Measurements from ENCODE around the gene PPP1R8. TPM values are rescaled to one million over a fixed set of nuclear protein-coding genes. Genes with fewer than 3 reads are reported as not detected.
A peak's percentile ranks its signal among the peaks of the same experiment; 100 is the strongest.
"Not testable (repeated sequence)": the region's sequence is repeated elsewhere in the genome, so short reads cannot be mapped to it uniquely, and the experiment has no call there.

PPP1R8 gene
- total and polyA plus RNA-seq, 7 donors = 25.8 to 37.5 (median 31.8) TPM

DNA sequence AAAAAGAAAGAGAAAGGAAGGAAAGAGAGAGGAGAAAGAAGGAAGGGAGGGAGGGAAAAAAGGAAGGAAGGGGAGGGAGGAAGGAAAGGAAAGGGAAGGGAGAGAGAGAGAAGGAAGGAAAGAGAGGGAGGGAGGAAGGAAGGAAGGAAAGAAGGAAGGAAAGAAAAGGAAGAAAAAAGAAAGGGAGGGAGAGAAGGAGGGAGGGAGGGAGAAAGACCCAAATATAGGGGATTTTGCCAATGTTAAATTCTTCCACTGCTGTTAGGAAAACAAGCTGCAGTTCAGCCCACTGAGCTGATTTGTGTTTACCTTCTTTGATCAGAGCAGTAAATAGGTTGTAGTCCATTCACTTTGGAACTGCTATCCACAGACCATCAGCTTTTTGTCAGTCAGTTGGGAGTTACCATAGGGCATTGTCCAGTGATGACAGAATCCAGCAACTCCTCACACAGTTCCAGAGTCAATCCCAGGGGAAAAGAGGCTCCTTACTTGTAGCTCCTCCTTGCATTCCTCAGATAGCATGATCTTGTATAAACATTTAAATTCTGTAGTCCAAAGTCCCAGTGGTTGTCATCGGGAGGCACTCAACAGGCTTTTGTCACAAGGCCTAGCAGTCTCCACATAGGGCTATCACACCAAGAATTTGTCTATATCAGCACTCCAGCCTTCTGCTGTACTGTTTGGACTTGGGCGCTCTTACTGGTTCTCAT, 13.5 kb upstream of the PPP1R8 start:
- no peak for DNase-seq
- WGBS, 2 donors = 38 to 72% methylated on average over 2 of the region's 2 CpGs
- Histone ChIP-seq H3K4me1 (peaks cover 0 to 9% (median 0%) of the 10 kb centered on the region in 4 donors), H3K9me3 (no peaks in the 10 kb centered on the region), H3K27ac (peak overlapping the region in 2 of 4 donors; percentile 32 to 42), H3K27me3 (no peaks in the 10 kb centered on the region), H3K36me3 (peaks cover 20 to 83% (median 51%) of the 10 kb centered on the region in 4 donors), H3K4me3 (no peak overlapping the region)
- intact Hi-C loops (cut with DNase I) = no loop called here
- no peak for TF ChIP-seq POLR2A (IDR thresholded peaks at IDR 0.05)

DNA sequence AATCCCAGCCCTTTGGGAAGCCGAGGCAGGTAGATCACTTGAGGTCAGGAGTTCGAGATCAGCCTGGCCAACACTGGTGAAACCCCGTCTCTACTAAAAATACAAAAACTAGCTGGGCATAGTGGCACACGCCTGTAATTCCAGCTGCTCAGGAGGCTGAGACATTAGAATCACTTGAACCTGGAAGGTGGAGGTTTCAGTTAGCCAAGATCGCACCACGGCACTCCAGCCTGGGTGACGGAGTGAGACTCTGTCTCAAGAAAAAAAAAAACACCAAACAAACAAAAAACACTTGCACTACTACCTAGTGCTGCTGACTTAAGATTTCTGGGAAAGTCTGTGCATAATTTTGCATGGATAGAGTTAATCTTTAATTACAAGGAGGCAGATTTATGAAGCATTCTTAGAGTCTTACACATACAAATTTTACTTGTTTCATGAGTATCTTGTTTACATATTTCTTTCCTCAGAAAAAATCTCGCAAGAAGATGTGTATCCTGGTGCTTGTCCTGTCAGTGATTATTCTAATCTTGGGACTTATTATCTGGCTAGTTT, 8.7 kb upstream of the PPP1R8 start:
- no peak overlapping the region for H3K27ac ChIP-seq
- H3K4me3 ChIP-seq = no peak overlapping the region
- TF ChIP-seq, protein P1, sequence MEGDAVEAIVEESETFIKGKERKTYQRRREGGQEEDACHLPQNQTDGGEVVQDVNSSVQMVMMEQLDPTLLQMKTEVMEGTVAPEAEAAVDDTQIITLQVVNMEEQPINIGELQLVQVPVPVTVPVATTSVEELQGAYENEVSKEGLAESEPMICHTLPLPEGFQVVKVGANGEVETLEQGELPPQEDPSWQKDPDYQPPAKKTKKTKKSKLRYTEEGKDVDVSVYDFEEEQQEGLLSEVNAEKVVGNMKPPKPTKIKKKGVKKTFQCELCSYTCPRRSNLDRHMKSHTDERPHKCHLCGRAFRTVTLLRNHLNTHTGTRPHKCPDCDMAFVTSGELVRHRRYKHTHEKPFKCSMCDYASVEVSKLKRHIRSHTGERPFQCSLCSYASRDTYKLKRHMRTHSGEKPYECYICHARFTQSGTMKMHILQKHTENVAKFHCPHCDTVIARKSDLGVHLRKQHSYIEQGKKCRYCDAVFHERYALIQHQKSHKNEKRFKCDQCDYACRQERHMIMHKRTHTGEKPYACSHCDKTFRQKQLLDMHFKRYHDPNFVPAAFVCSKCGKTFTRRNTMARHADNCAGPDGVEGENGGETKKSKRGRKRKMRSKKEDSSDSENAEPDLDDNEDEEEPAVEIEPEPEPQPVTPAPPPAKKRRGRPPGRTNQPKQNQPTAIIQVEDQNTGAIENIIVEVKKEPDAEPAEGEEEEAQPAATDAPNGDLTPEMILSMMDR (IDR thresholded peaks at IDR 0.05) = no peak
- 90 to 94% methylated on average over 8 of the region's 8 CpGs for WGBS, 2 donors
- no peaks in the 10 kb centered on the region for H3K9me3 ChIP-seq
- no peaks in the 10 kb centered on the region for H3K27me3 ChIP-seq
- DNase-seq = no peak
- peaks cover 20 to 73% (median 35%) of the 10 kb centered on the region in 4 donors for H3K36me3 ChIP-seq
- H3K4me1 ChIP-seq = peaks cover 0 to 7% (median 0%) of the 10 kb centered on the region in 4 donors
- intact Hi-C loops (cut with DNase I) = no loop called here

DNA sequence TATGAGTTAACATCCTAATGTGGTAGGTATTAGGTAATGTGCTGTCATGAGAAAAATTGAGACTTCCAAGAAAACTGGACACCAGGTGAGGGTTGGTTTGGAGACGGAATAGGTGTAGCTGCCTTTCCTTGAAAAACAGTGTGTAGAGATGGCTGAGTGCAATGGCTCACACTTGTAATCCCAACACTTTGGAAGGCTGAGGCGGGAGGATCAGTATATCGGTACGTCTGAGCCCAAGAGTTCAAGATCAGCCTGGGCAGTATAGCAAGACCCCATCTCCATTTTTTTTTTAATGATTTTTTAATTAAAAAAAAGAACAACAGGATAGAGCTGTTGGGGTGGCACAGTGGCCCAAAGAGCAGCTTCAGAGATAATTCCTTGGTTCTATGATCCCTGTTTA, 6.8 kb upstream of the PPP1R8 start:
- Histone ChIP-seq H3K27me3 (no peaks in the 10 kb centered on the region), H3K27ac (no peak overlapping the region), H3K4me1 (no peaks in the 10 kb centered on the region), H3K9me3 (no peaks in the 10 kb centered on the region), H3K36me3 (peaks cover 8 to 58% (median 21%) of the 10 kb centered on the region in 4 donors), H3K4me3 (no peak overlapping the region)
- WGBS, 2 donors = 97 to 98% methylated on average over 4 of the region's 4 CpGs
- intact Hi-C loops (cut with DNase I) = no loop called here
- no peak for DNase-seq
- TF ChIP-seq POLR2A (IDR thresholded peaks at IDR 0.05) (no peak), POLR2AphosphoS5 (IDR thresholded peaks at IDR 0.05) (no peak), EP300 (IDR thresholded peaks at IDR 0.05) (no peak)
- TF ChIP-seq, protein P1 (IDR thresholded peaks at IDR 0.05) = no peak

DNA sequence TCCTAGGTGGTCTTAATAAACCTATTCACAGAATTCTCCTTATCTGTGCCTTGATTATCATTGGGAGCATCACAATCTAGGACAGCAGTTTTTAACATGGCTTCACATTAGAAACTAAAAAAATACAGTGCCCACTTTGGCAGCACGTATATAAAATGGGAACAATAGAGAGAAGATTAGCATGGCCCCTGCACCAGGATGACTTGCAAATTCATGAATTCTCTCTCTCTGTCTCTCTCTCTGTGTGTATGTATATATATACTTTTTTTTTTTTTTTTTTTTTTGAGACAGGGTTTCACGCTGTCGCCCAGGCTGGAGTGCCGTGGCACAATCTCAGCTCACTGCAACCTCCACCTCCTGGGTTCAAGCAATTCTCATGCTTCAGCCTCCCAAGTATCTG, 6.2 kb upstream of the PPP1R8 start:
- 97 to 99% methylated on average over 4 of the region's 4 CpGs for WGBS, 2 donors
- DNase-seq = no peak
- no peak overlapping the region for H3K27ac ChIP-seq
- peaks cover 5 to 51% (median 16%) of the 10 kb centered on the region in 4 donors for H3K36me3 ChIP-seq
- H3K4me1 ChIP-seq = no peaks in the 10 kb centered on the region
- intact Hi-C loops (cut with DNase I) = no loop called here
- no peaks in the 10 kb centered on the region for H3K9me3 ChIP-seq
- no peaks in the 10 kb centered on the region for H3K27me3 ChIP-seq
- H3K4me3 ChIP-seq = no peak overlapping the region
- TF ChIP-seq POLR2AphosphoS5 (IDR thresholded peaks at IDR 0.05) (no peak), EP300 (IDR thresholded peaks at IDR 0.05) (no peak), POLR2A (IDR thresholded peaks at IDR 0.05) (no peak)
- TF ChIP-seq, protein P1 (IDR thresholded peaks at IDR 0.05) = no peak

DNA sequence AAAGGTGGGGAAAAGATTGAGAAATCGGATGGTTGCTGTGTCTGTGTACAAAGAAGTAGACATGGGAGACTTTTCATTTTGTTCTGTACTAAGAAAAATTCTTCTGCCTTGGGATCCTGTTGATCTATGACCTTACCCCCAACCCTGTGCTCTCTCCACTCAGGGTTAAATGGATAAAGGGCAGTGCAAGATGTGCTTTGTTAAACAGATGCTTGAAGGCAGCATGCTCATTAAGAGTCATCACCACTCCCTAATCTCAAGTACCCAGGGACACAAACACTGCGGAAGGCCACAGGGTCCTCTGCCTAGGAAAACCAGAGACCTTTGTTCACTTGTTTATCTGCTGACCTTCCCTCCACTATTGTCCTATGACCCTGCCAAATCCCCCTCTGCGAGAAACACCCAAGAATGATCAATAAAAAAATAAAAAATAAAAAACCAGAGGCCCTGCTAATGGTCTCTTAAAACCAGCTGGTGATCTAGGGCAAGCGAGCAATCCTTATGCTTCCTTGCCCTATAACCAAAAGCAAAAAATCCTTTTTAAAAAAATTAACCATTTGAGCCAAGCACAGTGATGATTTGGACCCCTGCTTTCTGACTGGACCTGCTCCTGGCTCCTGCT, 1.1 kb upstream of the PPP1R8 start:
- H3K27me3 ChIP-seq; intact Hi-C loops (cut with DNase I); H3K9me3 ChIP-seq; H3K4me3 ChIP-seq; DNase-seq: not testable (repeated sequence)
- 76 to 80% methylated on average over 3 of the region's 4 CpGs for WGBS, 2 donors
- H3K4me1 ChIP-seq = peaks cover 0 to 20% (median 15%) of the 10 kb centered on the region in 4 donors
- peaks cover 0 to 28% (median 10%) of the 10 kb centered on the region in 4 donors for H3K36me3 ChIP-seq
- peak overlapping the region; percentile 87 to 94 (median 92) for H3K27ac ChIP-seq
